ENCODE results near the gene PBX2. TPM values are rescaled to one million over a fixed set of nuclear protein-coding genes. Genes with fewer than 3 reads are reported as not detected.

The PBX2 gene
- polyA plus RNA-seq, 3 donors = 1.9 to 201 (median 4.0) TPM

DNA sequence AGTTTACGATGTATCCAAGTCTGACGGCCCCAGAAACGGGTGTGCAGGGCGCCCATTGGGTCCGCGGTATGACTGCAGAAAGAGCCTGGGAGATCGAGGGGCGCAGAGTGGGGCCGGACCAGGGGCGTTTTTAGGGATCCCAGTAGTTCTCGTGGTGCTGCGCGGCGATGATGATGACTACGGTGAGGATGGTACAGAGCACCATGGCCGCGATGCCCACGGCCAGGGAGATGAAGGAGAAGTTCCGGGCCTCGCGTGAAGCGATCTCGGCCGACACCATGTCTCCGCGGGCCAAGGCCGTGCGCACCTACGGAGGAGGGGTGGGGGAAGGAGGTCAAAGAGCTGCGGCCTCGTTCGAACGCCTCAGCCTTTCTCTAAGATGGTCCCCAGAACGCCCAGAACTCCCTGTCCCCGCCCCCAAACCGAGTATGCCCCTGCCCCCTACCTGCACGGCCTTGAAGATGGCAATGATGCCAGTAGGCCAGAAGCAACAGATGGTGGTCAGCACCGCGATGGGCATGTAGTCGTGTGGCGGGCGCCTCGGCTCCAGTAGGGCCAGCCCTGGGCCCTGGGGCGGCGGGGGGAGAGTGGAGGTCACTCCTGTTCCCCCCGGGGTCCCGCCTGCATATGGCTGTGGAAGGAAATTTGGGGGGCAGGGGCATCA lies 40.8 kb downstream of the PBX2 start:
- Histone ChIP-seq H3K27ac (ENCODE audit: low read depth in 1 of 2, low read length in 2 of 2) (no peak overlapping the region), H3K4me2 (replicated peaks; ENCODE audit: extremely low read depth, low read length, poor library complexity, severe bottlenecking) (peak overlapping the region; percentile 87), H3K4me3 (replicated peaks in 1 of 3; ENCODE audit: low read depth in 2 of 3, low read length in 3 of 3) (peak overlapping the region; percentile 28 to 75 (median 41)), H2AFZ (ENCODE audit: insufficient read depth, low read depth, low read length, poor library complexity, severe bottlenecking) (peak overlapping the region; percentile 76), H4K20me1 (ENCODE audit: insufficient read depth, low read length) (no peaks in the 10 kb centered on the region), H3K9ac (ENCODE audit: insufficient read depth, low read length, poor library complexity, severe bottlenecking) (peak overlapping the region; percentile 13), H3K4me1 (ENCODE audit: control insufficient read depth in 1 of 2, insufficient read depth in 2 of 2, low read length in 2 of 2) (peaks cover 24 to 27% of the 10 kb centered on the region in 2 donors), H3K79me2 (ENCODE audit: insufficient read depth, low read length) (no peaks in the 10 kb centered on the region), H3K36me3 (replicated peaks in 1 of 2; ENCODE audit: control insufficient read depth in 1 of 2, insufficient read depth in 2 of 2, low read length in 2 of 2) (no peaks in the 10 kb centered on the region), H3K9me3 (replicated peaks in 1 of 2; ENCODE audit: control insufficient read depth in 1 of 2, insufficient read depth in 1 of 2, low read length in 2 of 2) (peaks cover 0 to 11% of the 10 kb centered on the region in 2 donors), H3K27me3 (ENCODE audit: control insufficient read depth in 2 of 2, insufficient read depth in 2 of 2, low read length in 2 of 2) (peaks cover 36 to 74% of the 10 kb centered on the region in 2 donors)
- no peak for DNase-seq
- intact Hi-C loops (cut with micrococcal nuclease) = no loop called here
- Mint-ChIP-seq H3K9me3 (peaks cover 0 to 29% (median 11%) of the 10 kb centered on the region in 7 donors), H3K27ac (peak overlapping the region in 5 of 7 donors; percentile 41 to 83 (median 77)), H3K4me1 (peaks cover 30% of the 10 kb centered on the region), H3K4me3 (peak overlapping the region; percentile 87 to 95), H3K27me3 (ENCODE audit: low read depth in 3 of 3) (peaks cover 62 to 80% (median 71%) of the 10 kb centered on the region in 3 donors), H3K36me3 (peaks cover 0 to 13% of the 10 kb centered on the region in 2 donors)
- whole genome bisulfite sequencing (ENCODE audit: insufficient coverage) = 19% methylated on average over 32 of the region's 47 CpGs
- TF ChIP-seq, protein P1, sequence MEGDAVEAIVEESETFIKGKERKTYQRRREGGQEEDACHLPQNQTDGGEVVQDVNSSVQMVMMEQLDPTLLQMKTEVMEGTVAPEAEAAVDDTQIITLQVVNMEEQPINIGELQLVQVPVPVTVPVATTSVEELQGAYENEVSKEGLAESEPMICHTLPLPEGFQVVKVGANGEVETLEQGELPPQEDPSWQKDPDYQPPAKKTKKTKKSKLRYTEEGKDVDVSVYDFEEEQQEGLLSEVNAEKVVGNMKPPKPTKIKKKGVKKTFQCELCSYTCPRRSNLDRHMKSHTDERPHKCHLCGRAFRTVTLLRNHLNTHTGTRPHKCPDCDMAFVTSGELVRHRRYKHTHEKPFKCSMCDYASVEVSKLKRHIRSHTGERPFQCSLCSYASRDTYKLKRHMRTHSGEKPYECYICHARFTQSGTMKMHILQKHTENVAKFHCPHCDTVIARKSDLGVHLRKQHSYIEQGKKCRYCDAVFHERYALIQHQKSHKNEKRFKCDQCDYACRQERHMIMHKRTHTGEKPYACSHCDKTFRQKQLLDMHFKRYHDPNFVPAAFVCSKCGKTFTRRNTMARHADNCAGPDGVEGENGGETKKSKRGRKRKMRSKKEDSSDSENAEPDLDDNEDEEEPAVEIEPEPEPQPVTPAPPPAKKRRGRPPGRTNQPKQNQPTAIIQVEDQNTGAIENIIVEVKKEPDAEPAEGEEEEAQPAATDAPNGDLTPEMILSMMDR (IDR thresholded peaks at IDR 0.05) = peak; percentile 47

DNA sequence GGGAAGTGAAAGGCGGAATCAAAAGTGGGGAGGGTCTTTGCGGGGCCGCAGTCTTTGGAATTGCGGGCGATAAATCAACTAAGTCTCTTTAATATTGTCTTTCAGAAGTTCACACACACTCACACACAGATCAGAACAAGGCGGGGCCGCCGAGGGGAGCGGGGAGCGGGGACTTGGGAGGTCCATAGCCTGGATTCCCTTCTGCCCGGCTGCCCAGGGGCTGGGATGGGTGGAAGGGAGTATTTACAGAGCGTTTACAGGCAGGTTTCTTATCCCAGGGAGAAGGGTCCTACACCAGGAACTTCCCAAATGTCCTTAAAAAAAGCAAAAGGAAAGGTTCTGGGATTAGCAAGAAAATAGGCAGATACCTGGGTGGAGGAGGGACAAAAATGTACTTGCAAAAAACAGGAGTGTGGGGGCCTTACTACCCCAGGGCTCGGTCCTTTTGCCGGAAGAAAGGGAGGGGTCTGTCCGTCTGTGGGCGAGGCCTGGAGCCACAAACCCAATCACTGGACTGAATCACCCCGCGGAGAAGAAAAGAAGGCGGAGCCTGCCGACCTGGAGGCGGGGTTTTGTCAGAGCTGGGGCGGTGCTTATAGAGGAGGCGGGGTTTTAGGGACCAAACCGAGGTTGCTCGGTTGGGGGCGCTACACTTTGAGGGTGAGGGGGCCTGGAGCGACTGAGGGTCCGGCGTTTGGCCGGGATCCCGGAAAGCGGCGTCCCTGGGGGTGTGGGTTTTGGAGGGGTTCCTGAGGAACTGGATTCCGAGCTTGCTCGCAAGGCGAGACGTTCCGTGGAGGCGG lies 41.5 kb downstream of the PBX2 start:
- intact Hi-C loops (cut with micrococcal nuclease) = loop anchor here in 1 of 2 donors (1.0 kb wide), 1 partner anchor 28 kb away; the partner anchor contains the start of gene AGPAT1
- no peak overlapping the region for H3K27ac ChIP-seq (ENCODE audit: low read depth in 1 of 2, low read length in 2 of 2)
- DNase-seq = peak; percentile 77 to 86 (median 78)
- H3K36me3 Mint-ChIP-seq = peaks cover 0 to 13% of the 10 kb centered on the region in 2 donors
- peak overlapping the region; percentile 13 for H3K9ac ChIP-seq (ENCODE audit: insufficient read depth, low read length, poor library complexity, severe bottlenecking)
- no peaks in the 10 kb centered on the region for H4K20me1 ChIP-seq (ENCODE audit: insufficient read depth, low read length)
- peaks cover 0 to 29% (median 11%) of the 10 kb centered on the region in 7 donors for H3K9me3 Mint-ChIP-seq
- peaks cover 17 to 20% of the 10 kb centered on the region in 2 donors for H3K4me1 ChIP-seq (ENCODE audit: control insufficient read depth in 1 of 2, insufficient read depth in 2 of 2, low read length in 2 of 2)
- peaks cover 0 to 11% of the 10 kb centered on the region in 2 donors for H3K9me3 ChIP-seq (replicated peaks in 1 of 2; ENCODE audit: control insufficient read depth in 1 of 2, insufficient read depth in 1 of 2, low read length in 2 of 2)
- no peaks in the 10 kb centered on the region for H3K79me2 ChIP-seq (ENCODE audit: insufficient read depth, low read length)
- H3K27ac Mint-ChIP-seq = peak overlapping the region in 5 of 7 donors; percentile 58 to 83 (median 77)
- H3K27me3 Mint-ChIP-seq (ENCODE audit: low read depth in 3 of 3) = peaks cover 60 to 72% (median 65%) of the 10 kb centered on the region in 3 donors
- TF ChIP-seq, protein P1 (IDR thresholded peaks at IDR 0.05) = peak; percentile 70
- WGBS (ENCODE audit: insufficient coverage) = 1% methylated on average over 17 of the region's 39 CpGs
- H3K36me3 ChIP-seq (replicated peaks in 1 of 2; ENCODE audit: control insufficient read depth in 1 of 2, insufficient read depth in 2 of 2, low read length in 2 of 2) = no peaks in the 10 kb centered on the region
- peaks cover 24% of the 10 kb centered on the region for H3K4me1 Mint-ChIP-seq
- peaks cover 36 to 67% of the 10 kb centered on the region in 2 donors for H3K27me3 ChIP-seq (ENCODE audit: control insufficient read depth in 2 of 2, insufficient read depth in 2 of 2, low read length in 2 of 2)
- peak overlapping the region; percentile 87 for H3K4me2 ChIP-seq (replicated peaks; ENCODE audit: extremely low read depth, low read length, poor library complexity, severe bottlenecking)
- peak overlapping the region; percentile 41 to 75 (median 49) for H3K4me3 ChIP-seq (replicated peaks in 1 of 3; ENCODE audit: low read depth in 2 of 3, low read length in 3 of 3)
- peak overlapping the region; percentile 87 to 95 for H3K4me3 Mint-ChIP-seq
- peak overlapping the region; percentile 76 for H2AFZ ChIP-seq (ENCODE audit: insufficient read depth, low read depth, low read length, poor library complexity, severe bottlenecking)
